Measurements from ENCODE around the gene NLRP14.

Gene NLRP14

GRCh38 chr11:7098235-7098832, 78.1 kb downstream of the NLRP14 start:
- DNase-seq (ENCODE audit: low read depth) = peak; percentile 68
- TF ChIP-seq, protein P1, sequence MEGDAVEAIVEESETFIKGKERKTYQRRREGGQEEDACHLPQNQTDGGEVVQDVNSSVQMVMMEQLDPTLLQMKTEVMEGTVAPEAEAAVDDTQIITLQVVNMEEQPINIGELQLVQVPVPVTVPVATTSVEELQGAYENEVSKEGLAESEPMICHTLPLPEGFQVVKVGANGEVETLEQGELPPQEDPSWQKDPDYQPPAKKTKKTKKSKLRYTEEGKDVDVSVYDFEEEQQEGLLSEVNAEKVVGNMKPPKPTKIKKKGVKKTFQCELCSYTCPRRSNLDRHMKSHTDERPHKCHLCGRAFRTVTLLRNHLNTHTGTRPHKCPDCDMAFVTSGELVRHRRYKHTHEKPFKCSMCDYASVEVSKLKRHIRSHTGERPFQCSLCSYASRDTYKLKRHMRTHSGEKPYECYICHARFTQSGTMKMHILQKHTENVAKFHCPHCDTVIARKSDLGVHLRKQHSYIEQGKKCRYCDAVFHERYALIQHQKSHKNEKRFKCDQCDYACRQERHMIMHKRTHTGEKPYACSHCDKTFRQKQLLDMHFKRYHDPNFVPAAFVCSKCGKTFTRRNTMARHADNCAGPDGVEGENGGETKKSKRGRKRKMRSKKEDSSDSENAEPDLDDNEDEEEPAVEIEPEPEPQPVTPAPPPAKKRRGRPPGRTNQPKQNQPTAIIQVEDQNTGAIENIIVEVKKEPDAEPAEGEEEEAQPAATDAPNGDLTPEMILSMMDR (IDR thresholded peaks at IDR 0.05; ENCODE audit: insufficient read depth, low read depth, low read length, missing control alignments) = peak; percentile 64

DNA sequence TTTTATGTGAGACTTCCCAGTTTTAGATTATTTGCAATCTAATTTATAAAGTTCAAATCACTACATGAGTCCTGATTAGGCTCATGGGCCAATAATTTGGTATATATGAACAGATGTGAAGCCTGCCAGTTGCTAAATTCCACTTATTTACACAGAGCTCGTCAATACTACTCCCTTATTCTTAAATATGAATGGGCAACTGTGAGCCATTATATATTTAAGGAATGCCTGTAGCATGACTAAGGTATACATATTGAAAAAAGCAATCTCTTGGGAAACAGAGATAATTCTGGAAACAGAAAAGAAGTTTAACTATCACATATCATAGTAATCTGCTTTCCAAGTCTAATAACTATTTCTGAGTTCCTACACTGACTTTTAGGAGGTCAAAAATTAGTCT, 95.5 kb downstream of the NLRP14 start:
- DNase-seq (ENCODE audit: low read depth) = no peak
- TF ChIP-seq, protein P1 (IDR thresholded peaks at IDR 0.05; ENCODE audit: insufficient read depth, low read depth, low read length, missing control alignments) = no peak

More at GRCh38 chr11:7098235-7098832, 78.1 kb downstream of the NLRP14 start:
- H3K4me3 ChIP-seq (ENCODE audit: low read depth, low read length) = no peak overlapping the region

DNA sequence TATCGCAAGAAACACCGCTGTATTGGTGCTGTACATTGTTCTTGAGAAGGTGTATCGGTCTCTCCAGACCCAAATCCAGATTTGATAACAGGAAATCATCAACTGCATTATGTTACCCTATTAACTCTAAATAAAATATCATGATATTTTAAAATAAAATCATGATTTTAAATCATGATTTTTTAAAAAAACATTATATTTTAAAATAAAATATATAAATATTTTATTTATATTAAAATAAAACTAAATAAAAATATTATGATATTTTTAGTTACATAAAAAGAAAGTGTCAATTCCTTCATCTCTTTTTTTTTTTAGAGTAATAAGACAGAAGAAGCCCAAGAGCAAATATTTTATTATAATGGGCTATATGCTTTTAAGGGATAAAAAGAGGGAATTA, 96.1 kb downstream of the NLRP14 start:
- no peak for DNase-seq (ENCODE audit: low read depth)
- TF ChIP-seq, protein P1 (IDR thresholded peaks at IDR 0.05; ENCODE audit: insufficient read depth, low read depth, low read length, missing control alignments) = no peak
- H3K4me3 ChIP-seq (ENCODE audit: low read depth, low read length) = no peak overlapping the region

More for the DNA sequence above, 95.5 kb downstream of the NLRP14 start:
- no peak overlapping the region for H3K4me3 ChIP-seq (ENCODE audit: low read depth, low read length)
